HEK293T (cell line): ENCODE measurements around the gene MAP4K5.

Experiments used
- BHLHE40 ChIP-seq: fragments of 450-650 bp; IDR thresholded peaks from 2 replicates; pipeline ENCODE4 v1.6.1; 2016; ENCODE audit warnings: mild to moderate bottlenecking, moderate library complexity, borderline replicate concordance
- CTBP1 ChIP-seq: fragments of 450-650 bp; IDR thresholded peaks from 2 replicates; pipeline ENCODE4 v1.6.1; 2016; ENCODE audit warnings: borderline replicate concordance
- ELF4 ChIP-seq: fragments of 450-650 bp; IDR thresholded peaks from 2 replicates; pipeline ENCODE4 v1.6.1; 2017; ENCODE audit warnings: antibody characterized with exemption
- FOXK2 ChIP-seq: fragments of 450-650 bp; IDR thresholded peaks from 2 replicates; pipeline ENCODE4 v1.6.1; 2016; ENCODE audit warnings: mild to moderate bottlenecking
- FOXM1 ChIP-seq: fragments of 450-650 bp; IDR thresholded peaks from 2 replicates; pipeline ENCODE4 v1.6.1; 2017; ENCODE audit warnings: mild to moderate bottlenecking, borderline replicate concordance
- HDGF ChIP-seq: fragments of 450-650 bp; IDR thresholded peaks from 2 replicates; pipeline ENCODE4 v1.6.1; 2017; ENCODE audit warnings: antibody characterized with exemption, borderline replicate concordance
- L3MBTL2 ChIP-seq: fragments of 450-650 bp; conservative IDR thresholded peaks from 2 replicates; pipeline ENCODE4 v1.6.1; 2016; ENCODE audit warnings: mild to moderate bottlenecking
- SP1 ChIP-seq: fragments of 450-650 bp; IDR thresholded peaks from 2 replicates; pipeline ENCODE4 v1.6.1; 2017
- SUZ12 ChIP-seq: fragments of 450-650 bp; IDR thresholded peaks from 2 replicates; pipeline ENCODE4 v1.6.1; 2016; ENCODE audit warnings: mild to moderate bottlenecking
- TARDBP ChIP-seq: fragments of 450-650 bp; IDR thresholded peaks from 2 replicates; pipeline ENCODE4 v1.6.1; 2016
- ZNF384 ChIP-seq: fragments of 450-650 bp; IDR thresholded peaks from 2 replicates; pipeline ENCODE4 v1.6.1; 2016

DNA sequence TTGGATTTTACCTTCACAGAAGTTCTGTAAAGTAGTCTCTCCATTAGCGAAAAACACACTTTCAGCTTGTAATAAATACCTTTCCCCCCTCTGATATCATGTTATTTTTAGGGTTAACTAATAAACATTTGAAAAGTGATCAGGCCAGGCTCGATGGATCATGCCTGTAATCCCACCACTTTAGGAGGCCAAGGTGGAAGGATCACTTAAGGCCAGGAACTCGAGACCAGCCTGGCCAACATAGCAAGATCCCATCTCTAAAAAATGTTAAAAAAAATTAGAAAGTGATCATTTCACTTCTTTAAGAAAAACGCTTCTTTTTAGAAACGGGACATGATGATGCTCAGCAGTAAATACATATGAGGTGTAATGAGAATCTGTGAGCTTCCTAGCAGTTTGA, 137.7 kb downstream of the MAP4K5 start:
- no peak for TF ChIP-seq FOXM1
- no peak for TF ChIP-seq SP1
- TF ChIP-seq ELF4, result no peak
- no peak for TF ChIP-seq HDGF
- no peak for TF ChIP-seq FOXK2
- TF ChIP-seq TARDBP, result no peak
- no peak for TF ChIP-seq ZNF384
- no peak for TF ChIP-seq BHLHE40
- TF ChIP-seq CTBP1, result no peak
- no peak for TF ChIP-seq L3MBTL2
- TF ChIP-seq SUZ12, result no peak
